NCI-H2196 treated with DMSO at 0.1 percent for 48 hours (cell line): ENCODE measurements around the gene CCL3.
"Not testable (repeated sequence)": the region's sequence is repeated elsewhere in the genome, so short reads cannot be mapped to it uniquely, and the experiment has no call there.

Experiments used
- DNase-seq: peaks from one replicate; lab custom pipeline; 2025; ENCODE audit not compliant: unreplicated experiment; lab: John Stamatoyannopoulos, UW

Gene CCL3

DNA sequence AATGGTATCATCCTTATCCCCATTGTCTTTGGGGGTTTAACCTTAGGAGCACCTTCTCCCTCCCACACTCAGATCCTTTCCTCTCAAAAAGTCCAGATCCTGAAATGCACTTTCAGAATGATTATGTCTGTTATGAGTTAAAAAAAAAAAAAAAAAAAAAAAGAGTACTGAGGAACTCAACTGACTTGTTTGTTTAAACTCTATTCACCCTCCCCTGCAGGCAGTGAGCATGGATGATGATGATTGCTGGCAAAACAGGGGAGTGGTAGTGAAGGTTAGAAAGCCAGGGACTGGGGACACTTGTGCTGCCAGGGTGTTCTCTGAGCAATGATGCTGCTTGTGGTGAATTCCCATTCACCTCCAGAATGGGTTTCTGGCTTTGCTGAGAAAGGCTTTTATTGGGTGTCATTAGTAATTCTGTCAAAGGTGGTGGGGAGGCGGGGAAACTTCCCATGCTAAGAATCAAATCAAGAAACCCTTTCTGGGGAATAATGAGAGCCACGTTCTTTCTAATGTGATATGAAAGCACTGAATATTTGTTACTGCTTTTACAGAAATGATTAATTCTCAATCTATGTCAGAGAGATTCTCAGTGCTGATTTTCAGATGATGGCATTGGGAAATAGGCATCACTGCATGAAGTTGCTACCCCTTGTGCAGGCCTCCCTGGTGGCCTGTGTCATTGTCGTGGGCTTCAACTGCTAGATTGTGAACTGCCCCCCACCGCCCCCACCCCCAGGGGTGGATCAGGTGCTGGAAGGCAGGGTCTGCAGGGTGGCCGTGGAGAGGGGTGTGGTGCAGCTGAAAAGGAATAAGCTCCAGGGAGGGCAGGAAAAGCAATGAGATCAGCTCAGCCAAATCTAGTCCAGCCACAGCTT lies 27.8 kb upstream of the CCL3 start:
- DNase-seq, result no peak

DNA sequence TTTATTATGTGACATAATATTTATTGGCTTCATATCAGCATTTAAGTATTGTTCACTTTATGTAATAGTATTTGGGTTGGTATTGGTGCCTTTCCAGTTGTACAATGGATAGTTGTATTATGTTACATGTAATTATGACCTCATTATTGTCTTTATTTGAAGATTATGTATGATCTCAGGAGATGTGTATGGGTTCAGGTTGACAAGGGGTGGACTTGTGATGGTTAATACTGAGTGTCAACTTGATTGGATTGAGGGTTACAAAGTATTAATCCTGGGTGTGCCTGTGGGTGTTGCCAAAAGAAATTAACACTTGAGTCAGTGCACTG lies 25.7 kb upstream of the CCL3 start:
- not testable (repeated sequence) for DNase-seq

GRCh38 chr17:36114971-36115648 lies 25.2 kb upstream of the CCL3 start:
- DNase-seq, result not testable (repeated sequence)

GRCh38 chr17:36113131-36113530 lies 23.2 kb upstream of the CCL3 start:
- not testable (repeated sequence) for DNase-seq

DNA sequence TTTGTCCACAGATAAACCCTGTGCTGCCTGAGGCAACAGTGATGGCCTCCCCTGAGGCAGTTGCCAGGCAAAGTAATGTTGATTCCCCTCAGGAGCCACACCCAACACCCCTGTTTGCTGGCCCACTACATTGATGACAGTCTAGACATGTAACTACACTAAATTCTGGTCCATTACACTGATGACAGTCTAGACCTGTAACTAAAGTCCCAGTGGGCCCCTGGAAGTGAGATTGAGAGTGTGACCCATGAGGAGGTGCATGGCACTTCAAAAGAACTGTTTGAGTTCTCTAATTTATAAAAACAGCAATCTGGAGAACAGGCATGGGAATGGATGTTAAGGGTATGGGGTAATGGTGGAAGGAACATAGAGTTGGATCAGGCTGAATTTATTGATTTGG lies 22.6 kb upstream of the CCL3 start:
- DNase-seq, result no peak

DNA sequence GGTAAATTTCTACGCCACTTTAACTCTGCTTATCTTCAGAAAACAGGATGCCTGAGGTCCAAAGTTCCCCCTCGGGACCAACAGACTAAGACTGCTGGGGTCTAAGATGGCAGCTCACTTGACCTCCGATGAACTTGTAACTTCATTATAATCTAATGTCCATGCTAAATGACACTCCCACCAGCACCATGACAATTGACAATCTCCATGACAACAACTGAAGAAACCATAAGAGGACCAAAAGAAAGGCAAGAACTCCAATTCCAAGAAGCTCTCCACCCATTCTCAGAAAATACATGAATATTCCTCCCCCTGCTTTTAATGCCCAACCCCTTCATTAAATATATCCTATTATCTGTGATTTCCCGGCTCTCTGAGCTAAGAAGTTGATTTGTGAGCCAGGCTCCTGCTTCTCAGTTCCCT lies 21.1 kb upstream of the CCL3 start:
- no peak for DNase-seq

- not testable (repeated sequence) for DNase-seq
Observed at GRCh38 chr17:36108265-36108664, 18.3 kb upstream of the CCL3 start.

DNA sequence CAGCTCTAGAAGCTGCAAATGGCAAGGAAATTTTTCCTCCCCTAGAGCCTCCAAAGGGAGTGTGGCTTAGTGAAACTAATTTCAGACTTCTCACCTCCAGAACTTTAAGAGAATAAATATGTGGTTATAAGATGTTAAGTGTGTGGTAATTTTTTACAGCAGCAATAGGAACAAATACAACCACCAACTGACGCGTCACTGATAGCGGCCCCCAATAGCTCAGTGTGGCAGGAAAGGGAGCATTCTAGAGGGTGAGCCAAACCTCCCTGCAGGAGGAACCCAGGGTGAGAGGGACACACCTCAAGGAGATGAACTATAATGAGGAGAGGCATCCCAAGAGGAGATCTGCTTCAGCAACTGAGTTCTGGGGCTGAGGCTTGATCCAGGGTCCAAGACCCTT lies 17.7 kb upstream of the CCL3 start:
- DNase-seq, result no peak

GRCh38 chr17:36106493-36106835 lies 16.5 kb upstream of the CCL3 start:
- no peak for DNase-seq

- no peak for DNase-seq
Observed at GRCh38 chr17:36105781-36106492, 16.0 kb upstream of the CCL3 start.

GRCh38 chr17:36104701-36105181 lies 14.8 kb upstream of the CCL3 start:
- DNase-seq, result no peak

DNA sequence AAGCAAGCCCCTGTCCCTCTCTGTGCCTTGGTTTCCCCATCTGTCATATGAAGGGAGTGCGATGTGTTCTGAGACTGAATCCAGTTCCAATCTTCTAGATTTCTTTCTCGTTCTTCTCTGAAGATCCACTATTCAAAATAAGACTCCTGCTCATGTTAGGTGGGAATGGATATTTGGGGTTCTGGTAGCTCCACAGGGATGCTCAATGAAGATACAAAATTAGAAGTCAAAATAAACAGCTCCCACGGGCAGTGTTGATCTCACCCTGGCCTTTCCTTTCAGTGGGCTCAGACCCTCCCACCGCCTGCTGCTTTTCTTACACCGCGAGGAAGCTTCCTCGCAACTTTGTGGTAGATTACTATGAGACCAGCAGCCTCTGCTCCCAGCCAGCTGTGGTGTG lies 14.3 kb upstream of the CCL3 start:
- not testable (repeated sequence) for DNase-seq

DNA sequence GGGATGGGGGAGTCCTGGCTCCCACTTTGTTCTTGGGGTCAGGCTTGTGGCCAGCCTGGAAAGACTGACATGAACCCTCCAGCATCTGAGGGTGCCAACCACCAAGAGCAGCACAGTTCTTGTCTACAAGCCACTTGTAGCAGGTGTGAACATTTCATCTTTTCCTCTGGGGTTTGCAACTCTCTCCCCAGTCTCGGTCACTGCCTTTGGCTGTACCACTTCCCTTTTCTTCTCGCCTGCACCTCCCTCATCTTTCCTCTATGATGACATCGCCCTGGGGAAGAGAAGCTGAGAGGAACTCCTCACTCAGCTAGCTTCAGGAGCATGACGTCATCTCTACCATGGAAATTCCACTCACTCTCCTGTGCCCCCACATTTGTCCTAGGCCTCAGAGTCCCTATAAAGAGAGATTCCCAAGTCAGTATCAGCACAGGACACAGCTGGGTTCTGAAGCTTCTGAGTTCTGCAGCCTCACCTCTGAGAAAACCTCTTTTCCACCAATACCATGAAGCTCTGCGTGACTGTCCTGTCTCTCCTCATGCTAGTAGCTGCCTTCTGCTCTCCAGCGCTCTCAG lies 13.5 kb upstream of the CCL3 start, which contains the start of gene CCL4:
Gene CCL4, plus strand, starts transcription at position 427 of the 575 bp plus-strand sequence. Its CDS starts 79 bp downstream, at position 506.
- DNase-seq, result not testable (repeated sequence)

- not testable (repeated sequence) for DNase-seq
Observed at GRCh38 chr17:36099004-36099403, 9.1 kb upstream of the CCL3 start.

- no peak for DNase-seq
Observed at GRCh38 chr17:36095992-36096391, 6.0 kb upstream of the CCL3 start.

- no peak for DNase-seq
Observed at GRCh38 chr17:36094746-36095145, 4.8 kb upstream of the CCL3 start.

- DNase-seq, result no peak
Observed at GRCh38 chr17:36094232-36094631, 4.3 kb upstream of the CCL3 start.

GRCh38 chr17:36092715-36093114 lies 2.8 kb upstream of the CCL3 start:
- not testable (repeated sequence) for DNase-seq

DNA sequence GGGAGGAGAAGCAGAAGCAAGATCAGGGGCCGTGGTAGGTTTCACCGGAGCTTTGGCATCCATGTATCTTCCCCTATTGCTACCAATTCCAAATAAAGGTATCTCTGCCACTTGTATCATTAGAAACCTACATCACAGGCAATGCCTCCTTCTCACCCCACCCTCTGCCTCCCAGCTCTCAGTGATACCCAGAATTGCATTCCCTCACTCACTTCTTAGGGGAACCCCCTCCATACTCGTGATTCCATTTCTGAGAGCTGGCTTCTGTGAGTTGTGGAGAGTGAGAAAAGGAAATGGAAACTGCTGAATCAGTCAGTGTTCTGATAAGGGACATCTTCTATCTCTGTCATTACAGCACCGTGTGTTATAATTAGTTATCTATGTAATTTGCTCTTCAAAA lies 2.3 kb upstream of the CCL3 start:
- DNase-seq, result no peak

- DNase-seq, result no peak
Observed at GRCh38 chr17:36089339-36089865, 541 bp downstream of the CCL3 start.
